NCI-H748 (cell line): ENCODE results near the gene CHTF18.
"Not testable (repeated sequence)": the region's sequence is repeated elsewhere in the genome, so short reads cannot be mapped to it uniquely, and the experiment has no call there.

Experiments
- DNase-seq: peaks from one replicate; lab custom pipeline; 2025; ENCODE audit not compliant: unreplicated experiment; lab: John Stamatoyannopoulos, UW

Gene CHTF18

GRCh38 chr16:804193-805048 lies 16.0 kb downstream of the CHTF18 start:
- no peak for DNase-seq

- no peak for DNase-seq
Observed at GRCh38 chr16:805474-805873, 17.1 kb downstream of the CHTF18 start.

GRCh38 chr16:807347-808084 lies 19.1 kb downstream of the CHTF18 start:
- no peak for DNase-seq

GRCh38 chr16:808085-808386 lies 19.6 kb downstream of the CHTF18 start:
- no peak for DNase-seq

- peak; percentile 13 for DNase-seq
Observed at GRCh38 chr16:813204-813915, 24.9 kb downstream of the CHTF18 start.

GRCh38 chr16:813916-814412 lies 25.5 kb downstream of the CHTF18 start:
- no peak for DNase-seq

- DNase-seq: no peak
Observed at GRCh38 chr16:814974-815373, 26.6 kb downstream of the CHTF18 start.

- no peak for DNase-seq
Observed at GRCh38 chr16:815861-816260, 27.4 kb downstream of the CHTF18 start.

- DNase-seq: no peak
Observed at GRCh38 chr16:817001-817906, 28.8 kb downstream of the CHTF18 start.

- DNase-seq: no peak
Observed at GRCh38 chr16:818132-818531, 29.7 kb downstream of the CHTF18 start.

GRCh38 chr16:818592-818991 lies 30.2 kb downstream of the CHTF18 start:
- no peak for DNase-seq

- no peak for DNase-seq
Observed at GRCh38 chr16:819336-820043, 31.1 kb downstream of the CHTF18 start.

- not testable (repeated sequence) for DNase-seq
Observed at GRCh38 chr16:820044-820408, 31.6 kb downstream of the CHTF18 start.

GRCh38 chr16:820748-821147 lies 32.3 kb downstream of the CHTF18 start:
- peak; percentile 16 for DNase-seq

- DNase-seq: no peak
Observed at GRCh38 chr16:821751-822150, 33.3 kb downstream of the CHTF18 start.

- DNase-seq: no peak
Observed at GRCh38 chr16:822174-822908, 33.9 kb downstream of the CHTF18 start.

GRCh38 chr16:822909-823297 lies 34.5 kb downstream of the CHTF18 start:
- no peak for DNase-seq

- DNase-seq: peak; percentile 17
Observed at GRCh38 chr16:824194-824593, 35.8 kb downstream of the CHTF18 start.

- DNase-seq: no peak
Observed at GRCh38 chr16:824601-825000, 36.2 kb downstream of the CHTF18 start.
